Natural killer cell (primary cell): ENCODE data around the gene SLC7A14. TPM values are rescaled to one million over a fixed set of nuclear protein-coding genes. Genes with fewer than 3 reads are reported as not detected.

Source experiments
- ATAC-seq, 3 donors: fragments of 150-1000 bp in 2 of 3; fragments of 200-7000 bp in 1 of 3; cut with Tn5 transposase; 1 replicate in 1 of 3; 2 replicates in 2 of 3; pipeline ENCODE4 v1.10.0; 2021; ENCODE audit warnings: mild to moderate bottlenecking in 2 of 3, moderate library complexity in 2 of 3
- DNase-seq, 2 donors: peaks; one replicate each; pipeline versions ENCODE4 v3.0.0 to v3.0.0-alpha.2; 2013 to 2021; ENCODE audit warnings: mixed read lengths in 1 of 2
- H3K27ac ChIP-seq: one replicate; pipeline ENCODE4 v1.5.1; 2013; ENCODE audit warnings: mild to moderate bottlenecking, low read length
- H3K27me3 ChIP-seq: one replicate; pipeline ENCODE4 v1.6.1; 2013; ENCODE audit warnings: low read length; ENCODE audit not compliant: control insufficient read depth, insufficient read depth
- H3K36me3 ChIP-seq: one replicate; pipeline ENCODE4 v1.6.1; 2013; ENCODE audit warnings: low read length; ENCODE audit not compliant: control insufficient read depth, insufficient read depth
- H3K4me1 ChIP-seq: one replicate; pipeline ENCODE4 v1.6.1; 2013; ENCODE audit warnings: low read length; ENCODE audit not compliant: control insufficient read depth, insufficient read depth
- H3K4me3 ChIP-seq: one replicate; pipeline ENCODE4 v1.5.1; 2013; ENCODE audit warnings: low read length
- H3K9me3 ChIP-seq: one replicate; pipeline ENCODE4 v1.6.1; 2013; ENCODE audit warnings: low read length; ENCODE audit not compliant: control insufficient read depth, insufficient read depth
- H3K27ac Mint-ChIP-seq, 2 donors: one replicate each; pipeline ENCODE4 v1.8.0; 2022; ENCODE audit warnings: mild to moderate bottlenecking in 2 of 2, mixed read lengths in 2 of 2, moderate library complexity in 1 of 2
- H3K27me3 Mint-ChIP-seq, 2 donors: one replicate each; pipeline ENCODE4 v1.8.0; 2022; ENCODE audit warnings: low read depth in 2 of 2, mixed read lengths in 2 of 2
- H3K36me3 Mint-ChIP-seq: one replicate; pipeline ENCODE4 v1.8.0; 2022; ENCODE audit warnings: mixed read lengths
- H3K4me1 Mint-ChIP-seq, 2 donors: one replicate each; pipeline ENCODE4 v1.8.0; 2022; ENCODE audit warnings: mixed read lengths in 2 of 2
- H3K4me3 Mint-ChIP-seq: one replicate; pipeline ENCODE4 v1.8.0; 2022; ENCODE audit warnings: mild to moderate bottlenecking, moderate library complexity, mixed read lengths
- H3K9me3 Mint-ChIP-seq, 2 donors: one replicate each; pipeline ENCODE4 v1.8.0; 2022; ENCODE audit warnings: mixed read lengths in 2 of 2
- WGBS: methylation state at CpG from one replicate; pipeline ENCODE4 v1.1.7; 2013; ENCODE audit warnings: missing lambda C conversion rate; ENCODE audit not compliant: insufficient coverage; 5-methylcytosine and 5-hydroxymethylcytosine counted together
- intact Hi-C: fragments of 100-400 bp; cut with micrococcal nuclease; formaldehyde crosslinking; loops from one replicate; pipeline ENCODE4 v1.14.2; 2022
- total RNA-seq, 4 donors: library from RNA; stranded (reverse); fragments of 120-200 nt in 1 of 4; gene quantifications; one replicate each; pipeline versions ENCODE4 v1.2.3 to v1.2.4, GENCODE V29; 2013 to 2022
- TF ChIP-seq, protein P1 (sequence below): fragments of 200-600 bp; IDR thresholded peaks from one replicate; pipeline ENCODE4 v1.8.0; 2022; ENCODE audit warnings: antibody characterized with exemption

Gene SLC7A14
- total RNA-seq, 3 donors from 2014 or later (not counting 1 experiment from before 2014, with no cell fraction given) = not detected

DNA sequence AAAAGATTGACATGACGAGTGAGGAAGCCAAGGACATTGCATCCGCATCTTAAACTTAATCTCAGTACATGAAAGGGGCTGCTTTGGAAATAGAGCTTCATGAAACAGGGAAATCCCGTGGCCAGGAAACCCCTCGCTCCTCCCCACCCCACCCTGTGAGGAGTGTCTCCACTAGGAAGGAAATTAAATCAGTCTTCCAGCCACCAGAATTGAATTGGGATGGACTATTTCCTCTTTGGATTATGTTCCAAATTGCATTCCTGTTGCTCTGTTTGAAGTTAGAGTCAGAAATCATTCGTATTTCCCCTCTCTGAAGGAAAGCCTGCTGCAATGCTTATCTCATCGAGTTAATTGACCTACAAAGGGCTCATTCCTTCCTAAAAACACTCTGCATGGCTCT is 131.4 kb downstream of the SLC7A14 start:
- Mint-ChIP-seq H3K9me3 (no peaks in the 10 kb centered on the region), H3K27me3 (peaks cover 19 to 22% of the 10 kb centered on the region in 2 donors), H3K4me1 (no peaks in the 10 kb centered on the region), H3K27ac (no peak overlapping the region), H3K36me3 (no peaks in the 10 kb centered on the region), H3K4me3 (no peak overlapping the region)
- H3K9me3 ChIP-seq = no peaks in the 10 kb centered on the region
- no peak overlapping the region for H3K4me3 ChIP-seq
- H3K36me3 ChIP-seq = no peaks in the 10 kb centered on the region
- TF ChIP-seq, protein P1, sequence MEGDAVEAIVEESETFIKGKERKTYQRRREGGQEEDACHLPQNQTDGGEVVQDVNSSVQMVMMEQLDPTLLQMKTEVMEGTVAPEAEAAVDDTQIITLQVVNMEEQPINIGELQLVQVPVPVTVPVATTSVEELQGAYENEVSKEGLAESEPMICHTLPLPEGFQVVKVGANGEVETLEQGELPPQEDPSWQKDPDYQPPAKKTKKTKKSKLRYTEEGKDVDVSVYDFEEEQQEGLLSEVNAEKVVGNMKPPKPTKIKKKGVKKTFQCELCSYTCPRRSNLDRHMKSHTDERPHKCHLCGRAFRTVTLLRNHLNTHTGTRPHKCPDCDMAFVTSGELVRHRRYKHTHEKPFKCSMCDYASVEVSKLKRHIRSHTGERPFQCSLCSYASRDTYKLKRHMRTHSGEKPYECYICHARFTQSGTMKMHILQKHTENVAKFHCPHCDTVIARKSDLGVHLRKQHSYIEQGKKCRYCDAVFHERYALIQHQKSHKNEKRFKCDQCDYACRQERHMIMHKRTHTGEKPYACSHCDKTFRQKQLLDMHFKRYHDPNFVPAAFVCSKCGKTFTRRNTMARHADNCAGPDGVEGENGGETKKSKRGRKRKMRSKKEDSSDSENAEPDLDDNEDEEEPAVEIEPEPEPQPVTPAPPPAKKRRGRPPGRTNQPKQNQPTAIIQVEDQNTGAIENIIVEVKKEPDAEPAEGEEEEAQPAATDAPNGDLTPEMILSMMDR = no peak
- intact Hi-C loops = no loop called here
- H3K27ac ChIP-seq = no peak overlapping the region
- 95% methylated on average over 2 of the region's 6 CpGs for WGBS
- DNase-seq = no peak
- ATAC-seq = no peak
- no peaks in the 10 kb centered on the region for H3K27me3 ChIP-seq
- H3K4me1 ChIP-seq = no peaks in the 10 kb centered on the region

DNA sequence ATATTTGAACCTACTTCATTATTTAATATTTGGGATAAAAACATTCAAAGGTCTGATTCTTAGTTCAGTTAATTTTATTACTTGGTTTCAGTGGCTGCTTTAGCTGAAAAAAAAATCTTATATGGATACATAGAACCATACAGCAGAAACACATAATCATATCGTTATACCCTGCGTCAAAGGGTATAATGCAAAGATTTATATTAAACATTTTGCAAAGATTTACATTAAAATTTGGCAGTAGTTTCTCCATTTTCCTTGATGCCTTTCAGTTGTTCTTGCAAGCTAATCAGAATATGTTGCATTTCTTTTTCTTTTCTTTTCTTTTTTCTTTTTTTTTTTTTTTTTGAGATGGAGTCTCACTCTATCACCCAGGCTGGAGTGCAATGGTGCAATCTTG is 135.8 kb downstream of the SLC7A14 start:
- TF ChIP-seq, protein P1 = no peak
- Mint-ChIP-seq H3K27ac (no peak overlapping the region), H3K9me3 (no peaks in the 10 kb centered on the region), H3K4me1 (no peaks in the 10 kb centered on the region), H3K4me3 (no peak overlapping the region), H3K27me3 (peaks cover 8 to 11% of the 10 kb centered on the region in 2 donors), H3K36me3 (no peaks in the 10 kb centered on the region)
- intact Hi-C loops = no loop called here
- DNase-seq (no peak), ATAC-seq (no peak)
- Histone ChIP-seq H3K27me3 (no peaks in the 10 kb centered on the region), H3K9me3 (no peaks in the 10 kb centered on the region), H3K4me1 (no peaks in the 10 kb centered on the region), H3K36me3 (no peaks in the 10 kb centered on the region), H3K27ac (no peak overlapping the region), H3K4me3 (no peak overlapping the region)
- WGBS = no CpG with 5 or more reads among the region's 2 CpGs

DNA sequence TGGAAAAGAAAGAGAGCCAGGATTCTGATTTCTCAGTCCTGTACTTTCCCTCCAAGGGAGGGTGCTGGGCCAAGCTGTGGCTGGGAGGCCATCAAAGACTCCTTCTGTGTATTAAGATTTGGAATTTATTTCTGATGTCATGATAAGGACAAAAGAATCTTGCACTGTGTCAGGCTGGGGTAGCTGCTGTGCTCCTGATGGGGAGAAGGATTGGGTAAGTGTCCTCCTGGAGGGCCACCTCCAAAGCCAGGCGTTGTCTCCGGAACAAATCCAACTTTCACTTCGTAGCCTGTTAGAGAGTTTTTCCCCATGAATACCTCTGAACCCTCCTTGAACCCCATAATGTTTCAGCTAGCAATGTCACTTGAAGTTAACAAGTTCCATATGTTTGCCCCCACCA is 137.3 kb downstream of the SLC7A14 start:
- no peaks in the 10 kb centered on the region for H3K4me1 ChIP-seq
- no peak overlapping the region for H3K27ac Mint-ChIP-seq
- no peaks in the 10 kb centered on the region for H3K36me3 Mint-ChIP-seq
- H3K27me3 Mint-ChIP-seq = peaks cover 0 to 4% of the 10 kb centered on the region in 2 donors
- no peak overlapping the region for H3K4me3 Mint-ChIP-seq
- DNase-seq (no peak), ATAC-seq (no peak)
- H3K27me3 ChIP-seq = no peaks in the 10 kb centered on the region
- TF ChIP-seq, protein P1 = no peak
- H3K27ac ChIP-seq = no peak overlapping the region
- H3K4me3 ChIP-seq = no peak overlapping the region
- intact Hi-C loops = no loop called here
- no peaks in the 10 kb centered on the region for H3K9me3 ChIP-seq
- WGBS = 98% methylated on average over 3 of the region's 3 CpGs
- no peaks in the 10 kb centered on the region for H3K4me1 Mint-ChIP-seq
- no peaks in the 10 kb centered on the region for H3K9me3 Mint-ChIP-seq
- no peaks in the 10 kb centered on the region for H3K36me3 ChIP-seq

DNA sequence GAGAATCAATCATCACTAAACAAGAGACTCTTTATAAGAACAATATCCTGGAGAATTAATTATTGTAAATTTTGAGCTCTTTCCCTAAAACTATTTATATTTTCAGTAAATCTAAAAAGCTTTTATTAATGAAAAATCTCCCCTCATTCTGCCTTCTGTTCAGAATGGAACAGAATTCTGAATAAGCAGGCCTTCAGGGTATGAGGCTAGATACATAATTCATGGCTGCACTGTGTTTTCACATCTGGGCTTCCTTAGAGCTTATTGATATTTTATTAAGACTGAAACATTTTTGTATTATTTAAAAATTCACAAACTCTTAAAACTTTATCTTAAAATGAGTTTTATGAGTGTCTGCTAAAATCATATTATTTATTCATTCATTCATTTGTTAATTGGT is 142.4 kb downstream of the SLC7A14 start:
- no peak overlapping the region for H3K27ac ChIP-seq
- DNase-seq = no peak
- TF ChIP-seq, protein P1 = no peak
- Mint-ChIP-seq H3K4me3 (no peak overlapping the region), H3K4me1 (no peaks in the 10 kb centered on the region), H3K27ac (no peak overlapping the region), H3K9me3 (no peaks in the 10 kb centered on the region), H3K36me3 (no peaks in the 10 kb centered on the region), H3K27me3 (peaks cover 7 to 22% of the 10 kb centered on the region in 2 donors)
- no peak overlapping the region for H3K4me3 ChIP-seq
- H3K9me3 ChIP-seq = no peaks in the 10 kb centered on the region
- H3K36me3 ChIP-seq = no peaks in the 10 kb centered on the region
- H3K4me1 ChIP-seq = no peaks in the 10 kb centered on the region
- no peak for ATAC-seq
- intact Hi-C loops = no loop called here
- H3K27me3 ChIP-seq = no peaks in the 10 kb centered on the region
